ENCODE data around the gene FGF16.
A peak's percentile ranks its signal among the peaks of the same experiment; 100 is the strongest.
"Not testable (repeated sequence)": the region's sequence is repeated elsewhere in the genome, so short reads cannot be mapped to it uniquely, and the experiment has no call there.

FGF16 gene

GRCh38 chrX:77446908-77447652, at the start of gene FGF16:
Gene FGF16, plus strand, starts transcription at chrX:77447389. Its CDS starts 286 bp downstream, at chrX:77447675.
- H3K4me3 ChIP-seq (replicated peaks in 1 of 2; ENCODE audit: low read depth in 2 of 2, low read length in 2 of 2): peak within 1 kb of the TSS; percentile 11 to 14
- DNase-seq (ENCODE audit: low read depth in 2 of 2): no peak
- TF ChIP-seq CTCF (IDR thresholded peaks at IDR 0.05; ENCODE audit: low read depth, low read length): no peak

- DNase-seq (ENCODE audit: low read depth in 2 of 2): no peak
- no peak overlapping the region for H3K4me3 ChIP-seq (replicated peaks in 1 of 2; ENCODE audit: low read depth in 2 of 2, low read length in 2 of 2)
- TF ChIP-seq CTCF (IDR thresholded peaks at IDR 0.05; ENCODE audit: low read depth, low read length): no peak
These were observed 48.7 kb upstream of the FGF16 start for GRCh38 chrX:77398330-77398954.

GRCh38 chrX:77404419-77404818, 42.8 kb upstream of the FGF16 start:
- H3K4me3 ChIP-seq (replicated peaks in 1 of 2; ENCODE audit: low read depth in 2 of 2, low read length in 2 of 2): no peak overlapping the region
- DNase-seq (ENCODE audit: low read depth in 2 of 2): no peak
- no peak for TF ChIP-seq CTCF (IDR thresholded peaks at IDR 0.05; ENCODE audit: low read depth, low read length)

GRCh38 chrX:77407821-77408220, 39.4 kb upstream of the FGF16 start:
- DNase-seq (ENCODE audit: low read depth in 2 of 2); H3K4me3 ChIP-seq (replicated peaks in 1 of 2; ENCODE audit: low read depth in 2 of 2, low read length in 2 of 2): not testable (repeated sequence)

GRCh38 chrX:77412631-77413030, 34.6 kb upstream of the FGF16 start:
- H3K4me3 ChIP-seq (replicated peaks in 1 of 2; ENCODE audit: low read depth in 2 of 2, low read length in 2 of 2): no peak overlapping the region
- no peak for DNase-seq (ENCODE audit: low read depth in 2 of 2)
- no peak for TF ChIP-seq CTCF (IDR thresholded peaks at IDR 0.05; ENCODE audit: low read depth, low read length)

GRCh38 chrX:77415161-77415560, 32.0 kb upstream of the FGF16 start:
- TF ChIP-seq CTCF (IDR thresholded peaks at IDR 0.05; ENCODE audit: low read depth, low read length): peak; percentile 19
- H3K4me3 ChIP-seq (replicated peaks in 1 of 2; ENCODE audit: low read depth in 2 of 2, low read length in 2 of 2): no peak overlapping the region
- peak; percentile 6 to 31 for DNase-seq (ENCODE audit: low read depth in 2 of 2)

GRCh38 chrX:77415882-77416281, 31.3 kb upstream of the FGF16 start:
- TF ChIP-seq CTCF (IDR thresholded peaks at IDR 0.05; ENCODE audit: low read depth, low read length): no peak
- no peak for DNase-seq (ENCODE audit: low read depth in 2 of 2)
- H3K4me3 ChIP-seq (replicated peaks in 1 of 2; ENCODE audit: low read depth in 2 of 2, low read length in 2 of 2): no peak overlapping the region
